KMS-11 (cell line): ENCODE data around the gene CEP128.

Experiments
- H2AFZ ChIP-seq: fragments of 200-600 bp; sonication (generic); 2 replicates; pipeline ENCODE4 v1.6.1; 2016; ENCODE audit warnings: antibody characterized with exemption, mixed run types, low read depth
- H3K27ac ChIP-seq: fragments of 200-600 bp; sonication (generic); 2 replicates; pipeline ENCODE4 v1.6.1; 2016; ENCODE audit warnings: mild to moderate bottlenecking, mixed run types
- H3K27me3 ChIP-seq: fragments of 200-600 bp; sonication (generic); 2 replicates; pipeline ENCODE4 v1.6.1; 2017; ENCODE audit warnings: mild to moderate bottlenecking, low read depth, mixed run types, moderate library complexity; ENCODE audit not compliant: insufficient read depth
- H3K36me3 ChIP-seq: fragments of 200-600 bp; sonication (generic); 2 replicates; pipeline ENCODE4 v1.6.1; 2017; ENCODE audit warnings: mild to moderate bottlenecking, mixed run types; ENCODE audit not compliant: insufficient read depth
- H3K4me1 ChIP-seq: fragments of 200-600 bp; sonication (generic); 2 replicates; pipeline ENCODE4 v1.6.1; 2016; ENCODE audit warnings: mild to moderate bottlenecking, low read depth, mixed run types; ENCODE audit not compliant: poor library complexity, severe bottlenecking
- H3K4me2 ChIP-seq: fragments of 200-600 bp; sonication (generic); 2 replicates; pipeline ENCODE4 v1.7.0; 2016; ENCODE audit warnings: mild to moderate bottlenecking, mixed run types
- H3K4me3 ChIP-seq: fragments of 200-600 bp; sonication (generic); IDR thresholded peaks from 2 replicates; pipeline ENCODE4 v1.6.1; 2017; ENCODE audit warnings: low read depth, low read length, mixed read lengths; ENCODE audit not compliant: insufficient read depth
- H3K79me2 ChIP-seq: fragments of 200-600 bp; sonication (generic); 2 replicates; pipeline ENCODE4 v1.6.1; 2016; ENCODE audit warnings: low read depth, mixed run types; ENCODE audit not compliant: insufficient read depth
- H3K9ac ChIP-seq: fragments of 200-600 bp; sonication (generic); 2 replicates; pipeline ENCODE4 v1.6.1; 2016; ENCODE audit warnings: mild to moderate bottlenecking, mixed run types
- H4K20me1 ChIP-seq: fragments of 200-600 bp; sonication (generic); 2 replicates; pipeline ENCODE4 v1.6.1; 2016; ENCODE audit warnings: mild to moderate bottlenecking, mixed run types; ENCODE audit not compliant: insufficient read depth
- TF ChIP-seq, protein P1 (sequence below): fragments of 200-600 bp; sonication (generic); conservative IDR thresholded peaks from 2 replicates; pipeline ENCODE4 v1.6.1; 2017; ENCODE audit warnings: low read depth, mild to moderate bottlenecking, antibody characterized with exemption, low read length, moderate library complexity, mixed read lengths

The CEP128 gene

DNA sequence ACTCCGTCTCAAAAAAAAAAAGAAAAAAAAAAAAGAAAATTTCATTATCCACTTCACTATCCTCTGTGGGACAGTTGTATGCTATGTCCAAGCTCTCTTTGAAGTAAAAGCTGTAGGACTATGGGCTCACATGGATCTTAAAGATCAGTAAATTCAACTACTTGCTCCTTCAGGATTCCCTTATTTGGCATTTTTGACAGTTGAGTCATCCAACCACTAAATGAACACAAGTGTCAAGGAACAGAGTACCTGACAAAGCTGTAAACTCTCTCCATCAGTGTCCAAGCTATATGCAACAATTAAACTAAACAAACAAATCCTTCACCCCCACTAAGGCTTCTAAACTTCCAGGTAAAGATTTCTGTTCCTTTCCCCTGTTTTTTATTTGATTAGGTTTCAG is 177.0 kb downstream of the CEP128 start:
- Histone ChIP-seq H3K4me2 (no peak overlapping the region), H3K4me1 (no peaks in the 10 kb centered on the region), H3K27me3 (no peaks in the 10 kb centered on the region), H3K4me3 (no peak overlapping the region), H3K36me3 (no peaks in the 10 kb centered on the region), H3K79me2 (no peaks in the 10 kb centered on the region), H3K9ac (no peak overlapping the region), H3K27ac (no peak overlapping the region), H2AFZ (no peak overlapping the region), H4K20me1 (no peaks in the 10 kb centered on the region)
- TF ChIP-seq, protein P1, sequence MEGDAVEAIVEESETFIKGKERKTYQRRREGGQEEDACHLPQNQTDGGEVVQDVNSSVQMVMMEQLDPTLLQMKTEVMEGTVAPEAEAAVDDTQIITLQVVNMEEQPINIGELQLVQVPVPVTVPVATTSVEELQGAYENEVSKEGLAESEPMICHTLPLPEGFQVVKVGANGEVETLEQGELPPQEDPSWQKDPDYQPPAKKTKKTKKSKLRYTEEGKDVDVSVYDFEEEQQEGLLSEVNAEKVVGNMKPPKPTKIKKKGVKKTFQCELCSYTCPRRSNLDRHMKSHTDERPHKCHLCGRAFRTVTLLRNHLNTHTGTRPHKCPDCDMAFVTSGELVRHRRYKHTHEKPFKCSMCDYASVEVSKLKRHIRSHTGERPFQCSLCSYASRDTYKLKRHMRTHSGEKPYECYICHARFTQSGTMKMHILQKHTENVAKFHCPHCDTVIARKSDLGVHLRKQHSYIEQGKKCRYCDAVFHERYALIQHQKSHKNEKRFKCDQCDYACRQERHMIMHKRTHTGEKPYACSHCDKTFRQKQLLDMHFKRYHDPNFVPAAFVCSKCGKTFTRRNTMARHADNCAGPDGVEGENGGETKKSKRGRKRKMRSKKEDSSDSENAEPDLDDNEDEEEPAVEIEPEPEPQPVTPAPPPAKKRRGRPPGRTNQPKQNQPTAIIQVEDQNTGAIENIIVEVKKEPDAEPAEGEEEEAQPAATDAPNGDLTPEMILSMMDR: no peak

DNA sequence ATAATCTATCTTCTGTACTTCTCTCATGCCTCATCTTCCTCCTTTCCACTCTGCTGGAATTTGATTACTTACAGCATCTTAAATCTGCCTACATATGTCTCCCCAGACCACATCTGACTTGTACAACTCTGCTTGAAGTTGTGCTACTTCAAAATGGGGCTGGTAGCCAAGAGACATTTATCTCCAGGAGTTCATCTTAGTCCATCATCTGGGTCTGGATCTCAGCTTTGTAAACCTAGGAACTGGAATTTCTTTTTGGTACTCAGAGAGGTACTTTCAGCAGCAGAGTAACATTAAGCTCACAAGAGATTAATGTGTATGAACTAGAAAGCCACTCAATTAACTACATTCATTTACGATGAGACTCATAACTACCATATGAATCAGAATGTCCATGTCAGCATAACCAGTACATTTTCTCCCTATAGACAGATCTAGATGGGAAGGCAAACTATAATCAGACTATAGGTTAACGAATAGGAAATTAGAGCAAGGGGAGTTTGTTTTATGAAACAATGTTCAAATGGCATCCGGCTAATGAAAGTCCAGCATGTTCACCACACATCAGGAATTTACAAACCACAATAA is 178.8 kb downstream of the CEP128 start:
- TF ChIP-seq, protein P1: no peak

DNA sequence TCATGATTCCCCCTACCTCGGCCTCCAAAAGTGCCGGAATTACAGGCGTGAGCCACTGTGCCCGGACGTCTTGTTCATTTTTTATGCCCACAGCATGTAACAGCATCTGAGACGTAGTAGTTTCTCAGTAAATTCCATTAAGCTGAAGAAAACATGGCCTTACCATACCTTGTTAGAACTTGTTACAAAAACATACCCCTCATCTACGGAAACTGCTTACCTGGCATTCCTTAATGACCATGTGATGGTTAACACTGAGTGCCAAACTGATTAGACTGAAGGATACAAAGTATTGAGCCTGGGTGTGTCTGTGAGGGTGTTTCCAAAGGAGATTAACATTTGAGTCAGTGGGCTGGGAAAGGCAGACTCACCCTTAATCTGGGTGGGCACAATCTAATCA is 186.8 kb downstream of the CEP128 start:
- no peak overlapping the region for H3K4me3 ChIP-seq
- no peaks in the 10 kb centered on the region for H3K79me2 ChIP-seq
- TF ChIP-seq, protein P1: no peak
- H4K20me1 ChIP-seq: no peaks in the 10 kb centered on the region
- H3K9ac ChIP-seq: no peak overlapping the region
- no peak overlapping the region for H3K4me2 ChIP-seq
- H3K27me3 ChIP-seq: no peaks in the 10 kb centered on the region
- H3K36me3 ChIP-seq: no peaks in the 10 kb centered on the region
- no peak overlapping the region for H2AFZ ChIP-seq
- no peaks in the 10 kb centered on the region for H3K4me1 ChIP-seq
- H3K27ac ChIP-seq: no peak overlapping the region

More for the DNA sequence above, 178.8 kb downstream of the CEP128 start:
- no peak overlapping the region for H3K4me2 ChIP-seq
- no peak overlapping the region for H3K4me3 ChIP-seq
- H3K9ac ChIP-seq: no peak overlapping the region
- H3K27me3 ChIP-seq: no peaks in the 10 kb centered on the region
- H3K27ac ChIP-seq: no peak overlapping the region
- no peaks in the 10 kb centered on the region for H4K20me1 ChIP-seq
- H2AFZ ChIP-seq: no peak overlapping the region
- no peaks in the 10 kb centered on the region for H3K4me1 ChIP-seq
- no peaks in the 10 kb centered on the region for H3K36me3 ChIP-seq
- H3K79me2 ChIP-seq: no peaks in the 10 kb centered on the region

DNA sequence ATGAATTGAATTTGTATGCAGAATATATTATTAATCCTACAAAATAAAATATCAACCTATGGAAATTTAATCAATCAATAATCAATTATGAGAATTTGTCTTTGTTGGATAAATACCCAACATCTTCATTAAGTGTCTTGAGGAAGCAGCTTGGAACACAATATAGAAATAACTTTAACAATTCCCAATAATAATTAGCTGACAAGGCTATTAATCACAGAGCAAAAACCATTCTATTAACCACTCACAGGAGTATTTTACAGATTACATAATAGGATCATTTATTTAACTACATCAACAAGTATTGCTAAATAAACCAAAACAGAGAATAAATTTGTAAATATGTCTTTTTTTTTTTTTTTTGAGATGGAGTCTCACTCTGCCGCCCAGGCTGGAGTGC is 190.3 kb downstream of the CEP128 start:
- no peak overlapping the region for H3K27ac ChIP-seq
- H3K4me2 ChIP-seq: no peak overlapping the region
- no peak overlapping the region for H3K9ac ChIP-seq
- no peak overlapping the region for H2AFZ ChIP-seq
- no peaks in the 10 kb centered on the region for H3K27me3 ChIP-seq
- no peaks in the 10 kb centered on the region for H3K4me1 ChIP-seq
- TF ChIP-seq, protein P1: no peak
- no peak overlapping the region for H3K4me3 ChIP-seq
- no peaks in the 10 kb centered on the region for H3K79me2 ChIP-seq
- no peaks in the 10 kb centered on the region for H3K36me3 ChIP-seq
- H4K20me1 ChIP-seq: no peaks in the 10 kb centered on the region
